Measurements from ENCODE around the gene MMP13.

- TF ChIP-seq CTCF (IDR thresholded peaks at IDR 0.05) (no peak), POLR2A (IDR thresholded peaks at IDR 0.05) (no peak)
Observed at GRCh38 chr11:102971766-102972165, 16.2 kb upstream of the MMP13 start.

All from esophagus squamous epithelium (tissue), 4 donors.